Activated T-helper 2 cell treated with anti-CD3 and anti-CD28 coated beads, Interferon-gamma antibody, Interleukin-2, Interleukin-4, amounts not matched to agents 10 μg/mL and 5 μg/mL and 100 μg/mL, durations not matched to agents 14 hours and 24 hours and 36 hours (primary cell): ENCODE data around the gene NAA16. TPM values are rescaled to one million over a fixed set of nuclear protein-coding genes. Genes with fewer than 3 reads are reported as not detected.
A peak's percentile ranks its signal among the peaks of the same experiment; 100 is the strongest.

Experiments used
- DNase-seq: peaks from one replicate; pipeline ENCODE4 v3.0.0; 2021; ENCODE audit warnings: low spot score
- H3K27ac Mint-ChIP-seq: one replicate; pipeline ENCODE4 v1.8.0; 2021; ENCODE audit warnings: mixed read lengths
- H3K27me3 Mint-ChIP-seq: one replicate; pipeline ENCODE4 v1.8.0; 2021; ENCODE audit warnings: low read depth, mixed read lengths
- H3K36me3 Mint-ChIP-seq: one replicate; pipeline ENCODE4 v1.8.0; 2021; ENCODE audit warnings: low read depth, mixed read lengths
- H3K4me1 Mint-ChIP-seq: one replicate; pipeline ENCODE4 v1.8.0; 2021; ENCODE audit warnings: low read depth, mixed read lengths
- H3K4me3 Mint-ChIP-seq: one replicate; pipeline ENCODE4 v1.8.0; 2021; ENCODE audit warnings: low read depth, mild to moderate bottlenecking, moderate library complexity, mixed read lengths
- H3K9me3 Mint-ChIP-seq: one replicate; pipeline ENCODE4 v1.8.0; 2021; ENCODE audit warnings: mixed read lengths
- intact Hi-C: fragments of 100-400 bp; cut with micrococcal nuclease; formaldehyde crosslinking; loops from one replicate; pipeline ENCODE4 v1.15.1; 2023
- total RNA-seq: library from RNA; stranded (reverse); gene quantifications from 2 replicates; pipeline ENCODE4 v1.2.3, GENCODE V29; 2022

NAA16 gene
- total RNA-seq, 1 donor from 2014 or later: 27.9 TPM

- H3K36me3 Mint-ChIP-seq: no peaks in the 10 kb centered on the region
- intact Hi-C loops: loop anchor here (1.0 to 10.0 kb wide), 5 partner anchors 48 to 733 kb away; partner anchors contain the start of genes DGKH, KBTBD6, KBTBD7 and MTRF1
- peaks cover 29% of the 10 kb centered on the region for H3K4me1 Mint-ChIP-seq
- peak; percentile 51 for DNase-seq
- H3K4me3 Mint-ChIP-seq: peak overlapping the region; percentile 94
- H3K9me3 Mint-ChIP-seq: no peaks in the 10 kb centered on the region
- H3K27me3 Mint-ChIP-seq: no peaks in the 10 kb centered on the region
- H3K27ac Mint-ChIP-seq: peak overlapping the region; percentile 89
Observed at GRCh38 chr13:41311406-41312175, 524 bp downstream of the NAA16 start.

GRCh38 chr13:41312176-41312500 lies 1.1 kb downstream of the NAA16 start:
- Mint-ChIP-seq H3K9me3 (no peaks in the 10 kb centered on the region), H3K4me3 (peak overlapping the region; percentile 94), H3K36me3 (peaks cover 5% of the 10 kb centered on the region), H3K4me1 (peaks cover 32% of the 10 kb centered on the region), H3K27me3 (no peaks in the 10 kb centered on the region), H3K27ac (peak overlapping the region; percentile 89)
- DNase-seq: no peak
- intact Hi-C loops: loop anchor here (10.0 kb wide), 1 partner anchor 733 kb away; the partner anchor contains the start of gene DGKH

GRCh38 chr13:41313117-41313516 lies 2.0 kb downstream of the NAA16 start:
- H3K27ac Mint-ChIP-seq: no peak overlapping the region
- intact Hi-C loops: loop anchor here (10.0 kb wide), 1 partner anchor 732 kb away; the partner anchor contains the start of gene DGKH
- no peaks in the 10 kb centered on the region for H3K27me3 Mint-ChIP-seq
- no peak for DNase-seq
- H3K4me1 Mint-ChIP-seq: peaks cover 38% of the 10 kb centered on the region
- H3K36me3 Mint-ChIP-seq: peaks cover 15% of the 10 kb centered on the region
- peak overlapping the region; percentile 37 for H3K4me3 Mint-ChIP-seq
- no peaks in the 10 kb centered on the region for H3K9me3 Mint-ChIP-seq

GRCh38 chr13:41313659-41314197 lies 2.7 kb downstream of the NAA16 start:
- Mint-ChIP-seq H3K27ac (no peak overlapping the region), H3K4me1 (peaks cover 38% of the 10 kb centered on the region), H3K9me3 (no peaks in the 10 kb centered on the region), H3K36me3 (peaks cover 18% of the 10 kb centered on the region), H3K27me3 (no peaks in the 10 kb centered on the region), H3K4me3 (peak overlapping the region; percentile 33)
- intact Hi-C loops: loop anchor here (10.0 kb wide), 1 partner anchor 731 kb away; the partner anchor contains the start of gene DGKH
- DNase-seq: no peak

GRCh38 chr13:41315443-41316047 lies 4.5 kb downstream of the NAA16 start:
- Mint-ChIP-seq H3K4me3 (no peak overlapping the region), H3K27me3 (no peaks in the 10 kb centered on the region), H3K9me3 (no peaks in the 10 kb centered on the region), H3K36me3 (peaks cover 26% of the 10 kb centered on the region), H3K4me1 (peaks cover 33% of the 10 kb centered on the region), H3K27ac (no peak overlapping the region)
- DNase-seq: no peak
- intact Hi-C loops: loop anchor here (1.0 to 10.0 kb wide), 2 partner anchors 41 to 729 kb away; partner anchors contain the start of gene DGKH

GRCh38 chr13:41317243-41317642 lies 6.2 kb downstream of the NAA16 start:
- Mint-ChIP-seq H3K27me3 (no peaks in the 10 kb centered on the region), H3K9me3 (no peaks in the 10 kb centered on the region), H3K4me3 (no peak overlapping the region), H3K27ac (no peak overlapping the region), H3K36me3 (peaks cover 40% of the 10 kb centered on the region), H3K4me1 (peaks cover 33% of the 10 kb centered on the region)
- intact Hi-C loops: loop anchor here (10.0 kb wide), 1 partner anchor 728 kb away; the partner anchor contains the start of gene DGKH
- DNase-seq: no peak

GRCh38 chr13:41325752-41326151 lies 14.7 kb downstream of the NAA16 start:
- DNase-seq: no peak
- no peak overlapping the region for H3K4me3 Mint-ChIP-seq
- peaks cover 16% of the 10 kb centered on the region for H3K4me1 Mint-ChIP-seq
- H3K27me3 Mint-ChIP-seq: no peaks in the 10 kb centered on the region
- intact Hi-C loops: no loop called here
- peaks cover 57% of the 10 kb centered on the region for H3K36me3 Mint-ChIP-seq
- H3K27ac Mint-ChIP-seq: no peak overlapping the region
- H3K9me3 Mint-ChIP-seq: no peaks in the 10 kb centered on the region

- no peak overlapping the region for H3K27ac Mint-ChIP-seq
- no peaks in the 10 kb centered on the region for H3K27me3 Mint-ChIP-seq
- peaks cover 16% of the 10 kb centered on the region for H3K4me1 Mint-ChIP-seq
- no peak for DNase-seq
- no peaks in the 10 kb centered on the region for H3K9me3 Mint-ChIP-seq
- intact Hi-C loops: no loop called here
- H3K4me3 Mint-ChIP-seq: no peak overlapping the region
- H3K36me3 Mint-ChIP-seq: peaks cover 51% of the 10 kb centered on the region
Observed at GRCh38 chr13:41326661-41327060, 15.6 kb downstream of the NAA16 start.

GRCh38 chr13:41327994-41328790 lies 17.1 kb downstream of the NAA16 start:
- H3K4me1 Mint-ChIP-seq: peaks cover 19% of the 10 kb centered on the region
- no peak overlapping the region for H3K4me3 Mint-ChIP-seq
- H3K27me3 Mint-ChIP-seq: no peaks in the 10 kb centered on the region
- H3K9me3 Mint-ChIP-seq: no peaks in the 10 kb centered on the region
- H3K36me3 Mint-ChIP-seq: peaks cover 50% of the 10 kb centered on the region
- intact Hi-C loops: no loop called here
- peak overlapping the region; percentile 61 for H3K27ac Mint-ChIP-seq
- DNase-seq: no peak

GRCh38 chr13:41332829-41333228 lies 21.8 kb downstream of the NAA16 start:
- intact Hi-C loops: no loop called here
- Mint-ChIP-seq H3K27ac (no peak overlapping the region), H3K4me1 (peaks cover 13% of the 10 kb centered on the region), H3K9me3 (no peaks in the 10 kb centered on the region), H3K4me3 (no peak overlapping the region), H3K36me3 (peaks cover 51% of the 10 kb centered on the region), H3K27me3 (no peaks in the 10 kb centered on the region)
- DNase-seq: no peak

GRCh38 chr13:41334810-41335209 lies 23.7 kb downstream of the NAA16 start:
- intact Hi-C loops: no loop called here
- no peak overlapping the region for H3K4me3 Mint-ChIP-seq
- H3K27ac Mint-ChIP-seq: no peak overlapping the region
- H3K4me1 Mint-ChIP-seq: peaks cover 5% of the 10 kb centered on the region
- no peaks in the 10 kb centered on the region for H3K9me3 Mint-ChIP-seq
- H3K27me3 Mint-ChIP-seq: no peaks in the 10 kb centered on the region
- peaks cover 47% of the 10 kb centered on the region for H3K36me3 Mint-ChIP-seq
- no peak for DNase-seq

- Mint-ChIP-seq H3K4me3 (no peak overlapping the region), H3K4me1 (peaks cover 24% of the 10 kb centered on the region), H3K9me3 (no peaks in the 10 kb centered on the region), H3K27me3 (no peaks in the 10 kb centered on the region), H3K36me3 (peaks cover 69% of the 10 kb centered on the region), H3K27ac (no peak overlapping the region)
- intact Hi-C loops: no loop called here
- DNase-seq: no peak
Observed at GRCh38 chr13:41344358-41344757, 33.3 kb downstream of the NAA16 start.
